Right cardiac atrium (tissue), 5 donors: ENCODE measurements around the gene KCNT2. TPM values are rescaled to one million over a fixed set of nuclear protein-coding genes. Genes with fewer than 3 reads are reported as not detected.

ENCODE experiments used
- ATAC-seq, 2 donors: fragments of 200-7000 bp; cut with Tn5 transposase; one replicate each; pipeline versions ENCODE4 v1.8.0 to v1.9.1; 2020; ENCODE audit warnings: moderate library complexity in 2 of 2, mild to moderate bottlenecking in 1 of 2
- DNase-seq, 3 donors: peaks; one replicate each; pipeline ENCODE4 v3.0.0-alpha.2; 2020
- H3K27ac ChIP-seq: one replicate; pipeline ENCODE4 v1.5.1; 2013; ENCODE audit warnings: mild to moderate bottlenecking, low read length, control low read depth, moderate library complexity
- H3K27me3 ChIP-seq: one replicate; pipeline ENCODE4 v1.6.1; 2013; ENCODE audit not compliant: control insufficient read depth, insufficient read depth
- H3K4me1 ChIP-seq: one replicate; pipeline ENCODE4 v1.6.1; 2013; ENCODE audit warnings: low read length; ENCODE audit not compliant: control insufficient read depth, insufficient read depth
- H3K4me3 ChIP-seq: one replicate; pipeline ENCODE4 v1.5.1; 2013; ENCODE audit warnings: low read length, control low read depth
- H3K9me3 ChIP-seq: one replicate; pipeline ENCODE4 v1.6.1; 2013; ENCODE audit warnings: low read length; ENCODE audit not compliant: control insufficient read depth
- WGBS: extraction: QIAGEN DNeasy Blood & Tissue Kit; methylation state at CpG from one replicate; pipeline ENCODE4 v1.1.7; 2013; 5-methylcytosine and 5-hydroxymethylcytosine counted together
- intact Hi-C, 4 donors: fragments of 100-400 bp; cut with DNase I; formaldehyde crosslinking; loops; one replicate each; pipeline versions ENCODE4 v1.11.0 to v1.14.0; 2022 to 2023
- polyA plus RNA-seq: library from polyadenylated mRNA; stranded (reverse); fragments of 200-250 nt; gene quantifications from one replicate; pipeline ENCODE4 v1.2.3, GENCODE V29; 2013
- total RNA-seq, 4 donors: library from RNA; stranded (reverse); fragmentation: NEBNext Ultra II Directional; extraction: Animal tissue kit (Norgen Biotek cat#: 25700); gene quantifications; one replicate each; pipeline ENCODE4 v1.2.1, GENCODE V29; 2021
- donor health status: healthy with polysubstance abuse.
- donor health status: DM: no; HTN: yes; CAD: no.
- donor health status: DM: no; HTN: no; CAD: no.
- donor health status: DM: no; HTN: yes; CAD: no; lungs with severe emphysema.
- donor health status: DM: yes; HTN: yes; CAD: no.

KCNT2 gene
- total and polyA plus RNA-seq, 5 donors: 1.9 to 7.1 (median 4.1) TPM

GRCh38 chr1:196255762-196256161, 352.5 kb downstream of the KCNT2 start:
- Histone ChIP-seq H3K27ac (no peak overlapping the region), H3K9me3 (no peaks in the 10 kb centered on the region), H3K4me3 (no peak overlapping the region), H3K27me3 (no peaks in the 10 kb centered on the region), H3K4me1 (no peaks in the 10 kb centered on the region)
- DNase-seq: no peak
- intact Hi-C loops: no loop called here
- no peak for ATAC-seq

- Histone ChIP-seq H3K27me3 (no peaks in the 10 kb centered on the region), H3K9me3 (no peaks in the 10 kb centered on the region), H3K4me3 (no peak overlapping the region), H3K27ac (no peak overlapping the region), H3K4me1 (no peaks in the 10 kb centered on the region)
- intact Hi-C loops: no loop called here
- ATAC-seq (no peak), DNase-seq (no peak)
Measured at GRCh38 chr1:196229546-196229945, 378.7 kb downstream of the KCNT2 start.

- DNase-seq (no peak), ATAC-seq (no peak)
- no peaks in the 10 kb centered on the region for H3K4me1 ChIP-seq
- no peaks in the 10 kb centered on the region for H3K27me3 ChIP-seq
- H3K9me3 ChIP-seq: no peaks in the 10 kb centered on the region
- no peak overlapping the region for H3K4me3 ChIP-seq
- intact Hi-C loops: no loop called here
- no peak overlapping the region for H3K27ac ChIP-seq
- WGBS: 82% methylated on average over 2 of the region's 2 CpGs
Measured at GRCh38 chr1:196214866-196215265, 393.4 kb downstream of the KCNT2 start.

GRCh38 chr1:196209983-196210382, 398.3 kb downstream of the KCNT2 start:
- H3K4me1 ChIP-seq: no peaks in the 10 kb centered on the region
- intact Hi-C loops: no loop called here
- no peak for ATAC-seq
- no peaks in the 10 kb centered on the region for H3K27me3 ChIP-seq
- peak in 2 of 3 donors; percentile 27 to 28 for DNase-seq
- 46% methylated on average over 2 of the region's 2 CpGs for WGBS
- no peak overlapping the region for H3K27ac ChIP-seq
- H3K4me3 ChIP-seq: no peak overlapping the region
- H3K9me3 ChIP-seq: no peaks in the 10 kb centered on the region

GRCh38 chr1:196209265-196209664, 399.0 kb downstream of the KCNT2 start:
- Histone ChIP-seq H3K4me1 (no peaks in the 10 kb centered on the region), H3K4me3 (no peak overlapping the region), H3K9me3 (no peaks in the 10 kb centered on the region), H3K27ac (no peak overlapping the region), H3K27me3 (no peaks in the 10 kb centered on the region)
- DNase-seq: no peak
- ATAC-seq: no peak
- intact Hi-C loops: no loop called here
- 60% methylated on average over 3 of the region's 3 CpGs for WGBS

GRCh38 chr1:196207612-196208217, 400.5 kb downstream of the KCNT2 start:
- Histone ChIP-seq H3K27me3 (no peaks in the 10 kb centered on the region), H3K4me3 (no peak overlapping the region), H3K27ac (no peak overlapping the region), H3K9me3 (no peaks in the 10 kb centered on the region), H3K4me1 (no peaks in the 10 kb centered on the region)
- ATAC-seq: no peak
- DNase-seq: no peak
- intact Hi-C loops: no loop called here
- WGBS: 56% methylated on average over 3 of the region's 3 CpGs

- Histone ChIP-seq H3K4me3 (no peak overlapping the region), H3K4me1 (no peaks in the 10 kb centered on the region), H3K9me3 (no peaks in the 10 kb centered on the region), H3K27ac (no peak overlapping the region), H3K27me3 (no peaks in the 10 kb centered on the region)
- intact Hi-C loops: no loop called here
- WGBS: 52% methylated on average over 2 of the region's 2 CpGs
- no peak for ATAC-seq
- DNase-seq: no peak
Measured at GRCh38 chr1:196205882-196206281, 402.4 kb downstream of the KCNT2 start.

GRCh38 chr1:196196486-196196885, 411.8 kb downstream of the KCNT2 start:
- DNase-seq: no peak
- Histone ChIP-seq H3K4me1 (no peaks in the 10 kb centered on the region), H3K9me3 (no peaks in the 10 kb centered on the region), H3K4me3 (no peak overlapping the region), H3K27me3 (no peaks in the 10 kb centered on the region), H3K27ac (no peak overlapping the region)
- 75% methylated on average over 1 of the region's 1 CpG for WGBS
- no peak for ATAC-seq
- intact Hi-C loops: no loop called here

- Histone ChIP-seq H3K27ac (no peak overlapping the region), H3K27me3 (no peaks in the 10 kb centered on the region), H3K9me3 (no peaks in the 10 kb centered on the region), H3K4me3 (no peak overlapping the region), H3K4me1 (no peaks in the 10 kb centered on the region)
- no peak for DNase-seq
- intact Hi-C loops: no loop called here
- ATAC-seq: no peak
- 26% methylated on average over 3 of the region's 3 CpGs for WGBS
Measured at GRCh38 chr1:196193896-196194559, 414.2 kb downstream of the KCNT2 start.

GRCh38 chr1:196183941-196184340, 424.3 kb downstream of the KCNT2 start:
- Histone ChIP-seq H3K27me3 (no peaks in the 10 kb centered on the region), H3K4me1 (no peaks in the 10 kb centered on the region), H3K4me3 (no peak overlapping the region), H3K9me3 (no peaks in the 10 kb centered on the region), H3K27ac (no peak overlapping the region)
- intact Hi-C loops: no loop called here
- ATAC-seq: no peak
- 89% methylated on average over 8 of the region's 8 CpGs for WGBS
- DNase-seq: no peak

- no peak overlapping the region for H3K27ac ChIP-seq
- no peak overlapping the region for H3K4me3 ChIP-seq
- intact Hi-C loops: no loop called here
- no peaks in the 10 kb centered on the region for H3K27me3 ChIP-seq
- no peaks in the 10 kb centered on the region for H3K4me1 ChIP-seq
- DNase-seq (no peak), ATAC-seq (no peak)
- H3K9me3 ChIP-seq: no peaks in the 10 kb centered on the region
Measured at GRCh38 chr1:196181594-196181878, 426.7 kb downstream of the KCNT2 start.
